Epithelial cell of esophagus (primary cell): ENCODE data around the gene HAUS5.

Experiments
- DNase-seq: peaks from one replicate; pipeline ENCODE4 v3.0.0; 2010; ENCODE audit warnings: low read depth
- H3K4me3 ChIP-seq: 2 replicates; pipeline ENCODE4 v1.5.1; 2011; ENCODE audit warnings: mild to moderate bottlenecking, low read length, control low read depth
- TF ChIP-seq, protein P1 (sequence below): IDR thresholded peaks from 2 replicates; pipeline ENCODE4 v1.5.1; 2011; ENCODE audit warnings: low read depth, mild to moderate bottlenecking, low read length, control low read depth, inconsistent platforms; ENCODE audit not compliant: insufficient read depth; ENCODE audit errors: missing control alignments

The HAUS5 gene

DNA sequence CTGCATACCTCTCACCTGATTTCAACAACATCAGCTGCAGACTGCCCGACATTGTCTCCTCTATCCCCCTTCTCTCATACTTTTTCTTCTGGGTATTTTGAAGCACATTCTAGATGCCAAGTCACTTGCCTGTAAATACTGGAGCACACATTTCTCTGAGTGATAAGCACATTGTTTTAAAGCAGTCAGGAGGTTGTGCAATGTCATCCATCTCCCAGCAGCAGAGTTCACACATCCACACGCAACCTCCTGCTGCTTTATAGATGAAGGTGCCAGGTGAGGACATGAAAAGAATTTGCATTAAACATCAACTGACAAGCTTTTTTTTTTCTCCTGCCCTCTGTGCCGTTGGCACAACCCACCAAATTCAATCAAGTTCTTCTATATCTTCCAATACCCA, 59.3 kb downstream of the HAUS5 start:
- H3K4me3 ChIP-seq, result no peak overlapping the region
- TF ChIP-seq, protein P1, sequence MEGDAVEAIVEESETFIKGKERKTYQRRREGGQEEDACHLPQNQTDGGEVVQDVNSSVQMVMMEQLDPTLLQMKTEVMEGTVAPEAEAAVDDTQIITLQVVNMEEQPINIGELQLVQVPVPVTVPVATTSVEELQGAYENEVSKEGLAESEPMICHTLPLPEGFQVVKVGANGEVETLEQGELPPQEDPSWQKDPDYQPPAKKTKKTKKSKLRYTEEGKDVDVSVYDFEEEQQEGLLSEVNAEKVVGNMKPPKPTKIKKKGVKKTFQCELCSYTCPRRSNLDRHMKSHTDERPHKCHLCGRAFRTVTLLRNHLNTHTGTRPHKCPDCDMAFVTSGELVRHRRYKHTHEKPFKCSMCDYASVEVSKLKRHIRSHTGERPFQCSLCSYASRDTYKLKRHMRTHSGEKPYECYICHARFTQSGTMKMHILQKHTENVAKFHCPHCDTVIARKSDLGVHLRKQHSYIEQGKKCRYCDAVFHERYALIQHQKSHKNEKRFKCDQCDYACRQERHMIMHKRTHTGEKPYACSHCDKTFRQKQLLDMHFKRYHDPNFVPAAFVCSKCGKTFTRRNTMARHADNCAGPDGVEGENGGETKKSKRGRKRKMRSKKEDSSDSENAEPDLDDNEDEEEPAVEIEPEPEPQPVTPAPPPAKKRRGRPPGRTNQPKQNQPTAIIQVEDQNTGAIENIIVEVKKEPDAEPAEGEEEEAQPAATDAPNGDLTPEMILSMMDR, result no peak
- peak; percentile 14 for DNase-seq

DNA sequence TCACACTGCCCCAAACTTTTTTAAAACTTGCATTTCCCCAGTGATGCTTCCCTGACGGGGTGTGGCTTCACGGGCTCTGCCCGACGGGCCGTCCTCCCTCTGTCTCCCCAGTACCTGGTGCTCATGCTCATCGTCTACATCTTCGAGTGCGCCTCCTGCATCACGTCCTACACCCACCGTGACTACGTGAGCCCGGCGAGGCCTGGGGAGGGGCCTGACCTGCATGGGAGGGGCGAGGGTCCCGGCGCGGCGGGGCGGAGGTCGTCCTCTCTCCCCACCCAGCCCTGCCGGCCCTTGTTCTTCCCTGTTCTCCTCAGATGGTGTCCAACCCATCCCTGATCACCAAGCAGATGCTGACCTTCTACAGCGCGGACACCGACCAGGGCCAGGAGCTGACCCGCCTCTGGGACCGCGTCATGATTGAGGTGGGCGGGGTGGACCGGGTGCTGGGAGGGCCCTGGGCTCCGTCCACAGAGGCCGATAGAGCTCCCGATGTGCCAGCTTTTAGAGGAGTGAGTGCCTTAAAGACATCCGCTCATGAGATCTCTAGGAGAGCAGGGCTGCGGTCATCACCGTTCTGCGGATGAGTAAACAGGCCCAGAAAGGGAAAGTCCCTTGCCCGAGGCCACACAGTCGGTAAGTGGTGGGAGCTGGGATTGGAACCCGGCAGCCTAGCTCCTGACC, 60.7 kb downstream of the HAUS5 start:
- no peak overlapping the region for H3K4me3 ChIP-seq
- TF ChIP-seq, protein P1, result no peak
- DNase-seq, result peak; percentile 69
